DOHH2 (cell line): ENCODE results near the gene TNFRSF13B.

Experiments used
- H3F3A ChIP-seq: fragments of 200-600 bp; sonication (generic), shearing (Covaris generic); 2 replicates; pipeline ENCODE4 v1.6.0; 2016; ENCODE audit warnings: antibody characterized with exemption, mild to moderate bottlenecking; ENCODE audit not compliant: control insufficient read depth, insufficient read depth
- H3K27ac ChIP-seq: fragments of 200-600 bp; sonication (generic); 2 replicates; pipeline ENCODE4 v1.5.1; 2014; ENCODE audit warnings: low read depth, mild to moderate bottlenecking, low read length, moderate library complexity
- H3K27me3 ChIP-seq: fragments of 200-600 bp; sonication (generic); 2 replicates; pipeline ENCODE4 v1.6.1; 2014; ENCODE audit warnings: mild to moderate bottlenecking, low read length, mixed read lengths; ENCODE audit not compliant: control insufficient read depth
- H3K36me3 ChIP-seq: fragments of 200-600 bp; sonication (generic); 2 replicates; pipeline ENCODE4 v1.6.1; 2014; ENCODE audit warnings: mild to moderate bottlenecking, low read length, moderate library complexity, mixed read lengths; ENCODE audit not compliant: control insufficient read depth
- H3K4me1 ChIP-seq: fragments of 200-600 bp; sonication (generic); 2 replicates; pipeline ENCODE4 v1.6.1; 2014; ENCODE audit warnings: mild to moderate bottlenecking, low read length, mixed read lengths; ENCODE audit not compliant: control insufficient read depth
- H3K4me2 ChIP-seq: fragments of 200-600 bp; sonication (generic); 2 replicates; pipeline ENCODE4 v1.6.0; 2014; ENCODE audit warnings: mild to moderate bottlenecking, low read length, moderate library complexity
- H3K4me3 ChIP-seq: fragments of 200-600 bp; sonication (generic); 2 replicates; pipeline ENCODE4 v1.5.1; 2014; ENCODE audit warnings: mild to moderate bottlenecking, low read length, mixed read lengths
- H3K79me2 ChIP-seq: fragments of 200-600 bp; sonication (generic); 2 replicates; pipeline ENCODE4 v1.6.1; 2014; ENCODE audit warnings: mild to moderate bottlenecking, low read length, mixed read lengths; ENCODE audit not compliant: control insufficient read depth
- H3K9me2 ChIP-seq: fragments of 200-600 bp; sonication (generic); replicated peaks from 2 replicates; pipeline ENCODE4 v1.6.1; 2014; ENCODE audit warnings: mild to moderate bottlenecking, low read length, mixed read lengths; ENCODE audit not compliant: control insufficient read depth
- H3K9me3 ChIP-seq: fragments of 200-600 bp; sonication (generic); 2 replicates; pipeline ENCODE4 v1.6.1; 2014; ENCODE audit warnings: antibody characterized with exemption, low read length, mixed read lengths; ENCODE audit not compliant: control insufficient read depth, insufficient read depth
- H4K20me1 ChIP-seq: fragments of 200-600 bp; sonication (generic); 2 replicates; pipeline ENCODE4 v1.6.0; 2014; ENCODE audit warnings: low read depth, mild to moderate bottlenecking, antibody characterized with exemption, low read length, moderate library complexity; ENCODE audit not compliant: control insufficient read depth, insufficient read depth
- CTCF ChIP-seq: fragments of 200-600 bp; sonication (generic); IDR thresholded peaks from one replicate; pipeline ENCODE4 v1.5.1; 2014; ENCODE audit warnings: antibody characterized with exemption, mild to moderate bottlenecking, low read depth, low read length; ENCODE audit not compliant: poor library complexity, severe bottlenecking
- EZH2phosphoT487 ChIP-seq: fragments of 200-600 bp; sonication (generic); IDR thresholded peaks from 2 replicates; pipeline ENCODE4 v1.6.1; 2017; ENCODE audit warnings: borderline replicate concordance, mild to moderate bottlenecking, antibody characterized with exemption, low read length, moderate library complexity, mixed read lengths

TNFRSF13B gene

GRCh38 chr17:16926571-16927451 is 45.1 kb downstream of the TNFRSF13B start:
- Histone ChIP-seq H3K9me3 (no peaks in the 10 kb centered on the region), H3K36me3 (no peaks in the 10 kb centered on the region), H3K79me2 (no peaks in the 10 kb centered on the region), H3K4me2 (no peak overlapping the region), H3K27me3 (no peaks in the 10 kb centered on the region), H4K20me1 (no peaks in the 10 kb centered on the region), H3K4me3 (no peak overlapping the region), H3K9me2 (no peaks in the 10 kb centered on the region), H3K27ac (no peak overlapping the region), H3K4me1 (no peaks in the 10 kb centered on the region), H3F3A (no peaks in the 10 kb centered on the region)
- TF ChIP-seq CTCF: no peak

GRCh38 chr17:16926061-16926511 is 45.8 kb downstream of the TNFRSF13B start:
- Histone ChIP-seq H3K9me2 (no peaks in the 10 kb centered on the region), H3K27me3 (no peaks in the 10 kb centered on the region), H3F3A (no peaks in the 10 kb centered on the region), H3K9me3 (no peaks in the 10 kb centered on the region), H3K4me1 (no peaks in the 10 kb centered on the region), H3K79me2 (no peaks in the 10 kb centered on the region), H3K27ac (no peak overlapping the region), H4K20me1 (no peaks in the 10 kb centered on the region), H3K36me3 (no peaks in the 10 kb centered on the region), H3K4me3 (no peak overlapping the region), H3K4me2 (no peak overlapping the region)
- TF ChIP-seq EZH2phosphoT487 (no peak), CTCF (no peak)

GRCh38 chr17:16925461-16926060 is 46.4 kb downstream of the TNFRSF13B start:
- Histone ChIP-seq H3K9me2 (no peaks in the 10 kb centered on the region), H3K9me3 (no peaks in the 10 kb centered on the region), H3K4me1 (no peaks in the 10 kb centered on the region), H3K4me3 (no peak overlapping the region), H3K4me2 (no peak overlapping the region), H3K27ac (no peak overlapping the region), H3K79me2 (no peaks in the 10 kb centered on the region), H4K20me1 (no peaks in the 10 kb centered on the region), H3F3A (no peaks in the 10 kb centered on the region), H3K36me3 (no peaks in the 10 kb centered on the region), H3K27me3 (no peaks in the 10 kb centered on the region)
- TF ChIP-seq CTCF: no peak
- TF ChIP-seq EZH2phosphoT487: no peak
